ENCODE results near the gene SRMS.

SRMS gene

GRCh38 chr20:63565699-63566335, 18.3 kb upstream of the SRMS start:
- Histone ChIP-seq H2AFZ (no peak overlapping the region), H3K9ac (no peak overlapping the region), H3K4me1 (no peaks in the 10 kb centered on the region), H3K27me3 (ENCODE audit: control insufficient read depth, insufficient read depth, low read length) (no peaks in the 10 kb centered on the region), H3K79me2 (no peaks in the 10 kb centered on the region), H3K36me3 (ENCODE audit: control insufficient read depth, insufficient read depth, low read length) (no peaks in the 10 kb centered on the region), H3K4me2 (ENCODE audit: low read length) (no peak overlapping the region), H3K27ac (no peak overlapping the region), H3K4me3 (ENCODE audit: low read depth, low read length) (no peak overlapping the region), H3K9me3 (ENCODE audit: control insufficient read depth, low read length) (no peaks in the 10 kb centered on the region)
- TF ChIP-seq CTCF (IDR thresholded peaks at IDR 0.05) = no peak

- Histone ChIP-seq H3K27me3 (ENCODE audit: control insufficient read depth, insufficient read depth, low read length) (no peaks in the 10 kb centered on the region), H3K4me1 (no peaks in the 10 kb centered on the region), H3K27ac (no peak overlapping the region), H3K9ac (no peak overlapping the region), H3K79me2 (no peaks in the 10 kb centered on the region), H3K4me2 (ENCODE audit: low read length) (no peak overlapping the region), H3K36me3 (ENCODE audit: control insufficient read depth, insufficient read depth, low read length) (no peaks in the 10 kb centered on the region), H2AFZ (no peak overlapping the region), H3K4me3 (ENCODE audit: low read depth, low read length) (no peak overlapping the region), H3K9me3 (ENCODE audit: control insufficient read depth, low read length) (no peaks in the 10 kb centered on the region)
- no peak for TF ChIP-seq CTCF (IDR thresholded peaks at IDR 0.05)
Observed at GRCh38 chr20:63565021-63565698, 17.6 kb upstream of the SRMS start.

GRCh38 chr20:63564036-63564810, 16.7 kb upstream of the SRMS start:
- Histone ChIP-seq H3K9me3 (ENCODE audit: control insufficient read depth, low read length) (no peaks in the 10 kb centered on the region), H3K9ac (no peak overlapping the region), H3K36me3 (ENCODE audit: control insufficient read depth, insufficient read depth, low read length) (no peaks in the 10 kb centered on the region), H3K4me1 (no peaks in the 10 kb centered on the region), H3K79me2 (no peaks in the 10 kb centered on the region), H3K27ac (no peak overlapping the region), H3K4me3 (ENCODE audit: low read depth, low read length) (no peak overlapping the region), H3K4me2 (ENCODE audit: low read length) (no peak overlapping the region), H2AFZ (no peak overlapping the region), H3K27me3 (ENCODE audit: control insufficient read depth, insufficient read depth, low read length) (no peaks in the 10 kb centered on the region)
- TF ChIP-seq CTCF (IDR thresholded peaks at IDR 0.05) = no peak

GRCh38 chr20:63563225-63563935, 15.8 kb upstream of the SRMS start:
- TF ChIP-seq CTCF (IDR thresholded peaks at IDR 0.05) = no peak
- no peaks in the 10 kb centered on the region for H3K4me1 ChIP-seq
- no peaks in the 10 kb centered on the region for H3K9me3 ChIP-seq (ENCODE audit: control insufficient read depth, low read length)
- no peaks in the 10 kb centered on the region for H3K36me3 ChIP-seq (ENCODE audit: control insufficient read depth, insufficient read depth, low read length)
- no peak overlapping the region for H3K4me2 ChIP-seq (ENCODE audit: low read length)
- H3K9ac ChIP-seq = no peak overlapping the region
- no peak overlapping the region for H2AFZ ChIP-seq
- H3K27me3 ChIP-seq (ENCODE audit: control insufficient read depth, insufficient read depth, low read length) = no peaks in the 10 kb centered on the region
- H3K79me2 ChIP-seq = no peaks in the 10 kb centered on the region
- H3K27ac ChIP-seq = no peak overlapping the region
- H3K4me3 ChIP-seq (ENCODE audit: low read depth, low read length) = no peak overlapping the region
